Left lung (tissue), 10 donors: Measurements from ENCODE around the gene HOXC10. TPM values are rescaled to one million over a fixed set of nuclear protein-coding genes. Genes with fewer than 3 reads are reported as not detected.

Experiments
- ATAC-seq: fragments of 200-7000 bp; cut with Tn5 transposase; one replicate; pipeline ENCODE4 v1.9.1; 2020; ENCODE audit warnings: moderate library complexity
- DNase-seq, 4 donors: peaks; one replicate each; pipeline ENCODE4 v3.0.0-alpha.2; 2013 to 2020
- H3K27ac ChIP-seq, 2 donors: fragments of 200-600 bp; sonication (generic) in 1 of 2; one replicate each; pipeline versions ENCODE4 v1.5.0 to v1.8.0; 2020 to 2021
- H3K27me3 ChIP-seq, 2 donors: fragments of 200-600 bp; sonication (generic) in 1 of 2; one replicate each; pipeline versions ENCODE4 v1.5.0 to v1.8.0; 2020 to 2021
- H3K36me3 ChIP-seq, 2 donors: fragments of 200-600 bp; sonication (generic) in 1 of 2; one replicate each; pipeline versions ENCODE4 v1.5.0 to v1.8.0; 2020 to 2021
- H3K4me1 ChIP-seq, 2 donors: fragments of 200-600 bp; one replicate each; pipeline ENCODE4 v1.8.0; 2021
- H3K4me3 ChIP-seq, 2 donors: fragments of 200-600 bp; sonication (generic) in 1 of 2; one replicate each; pipeline versions ENCODE4 v1.5.0 to v1.8.0; 2020 to 2021; ENCODE audit warnings: mild to moderate bottlenecking in 1 of 2
- H3K9me3 ChIP-seq, 2 donors: fragments of 200-600 bp; sonication (generic) in 1 of 2; one replicate each; pipeline versions ENCODE4 v1.5.0 to v1.8.0; 2020 to 2021
- CTCF ChIP-seq, 2 donors: fragments of 200-600 bp; sonication (generic) in 1 of 2; IDR thresholded peaks; one replicate each; pipeline versions ENCODE4 v1.5.0 to v1.8.0; 2021; ENCODE audit warnings: antibody characterized with exemption in 2 of 2
- intact Hi-C, 2 donors: fragments of 100-400 bp; cut with DNase I; formaldehyde crosslinking; loops; one replicate each; pipeline versions ENCODE4 v1.11.2 to v1.14.2; 2022
- polyA plus RNA-seq, 6 donors: library from polyadenylated mRNA; unstranded; fragments of 120-200 nt; gene quantifications; one replicate each; pipeline ENCODE4 v1.2.1, GENCODE V29; 2013; ENCODE audit not compliant: insufficient read length in 6 of 6
- total RNA-seq, 2 donors: library from RNA; stranded (reverse); fragmentation: NEBNext Ultra II Directional; extraction: Animal tissue kit (Norgen Biotek cat#: 25700); gene quantifications; one replicate each; pipeline ENCODE4 v1.2.1, GENCODE V29; 2021
- donor health status: DM: no; HTN: yes; CAD: no.
- donor health status: DM: no; HTN: no; CAD: no.

Gene HOXC10
- total and polyA plus RNA-seq, 8 donors, result 0.15 to 0.52 (median 0.31) TPM; not detected in 3

- intact Hi-C loops, result no loop called here
Observed at GRCh38 chr12:53983568-53983949, 1.4 kb upstream of the HOXC10 start.

GRCh38 chr12:53983950-53984572, 885 bp upstream of the HOXC10 start:
- no peak overlapping the region for H3K27ac ChIP-seq
- no peak for TF ChIP-seq CTCF (IDR thresholded peaks at IDR 0.05)
- ATAC-seq (no peak), DNase-seq (no peak)
- H3K36me3 ChIP-seq, result no peaks in the 10 kb centered on the region
- peaks cover 93 to 100% of the 10 kb centered on the region in 2 donors for H3K27me3 ChIP-seq
- no peak overlapping the region for H3K4me3 ChIP-seq
- no peaks in the 10 kb centered on the region for H3K9me3 ChIP-seq
- intact Hi-C loops, result no loop called here
- H3K4me1 ChIP-seq, result peaks cover 3 to 16% of the 10 kb centered on the region in 2 donors

More at GRCh38 chr12:53983568-53983949, 1.4 kb upstream of the HOXC10 start:
- H3K27ac ChIP-seq, result no peak overlapping the region
- H3K4me3 ChIP-seq, result no peak overlapping the region
- TF ChIP-seq CTCF (IDR thresholded peaks at IDR 0.05), result no peak
- H3K36me3 ChIP-seq, result no peaks in the 10 kb centered on the region
- no peak for ATAC-seq
- no peaks in the 10 kb centered on the region for H3K9me3 ChIP-seq
- no peak for DNase-seq
- peaks cover 93 to 100% of the 10 kb centered on the region in 2 donors for H3K27me3 ChIP-seq
- H3K4me1 ChIP-seq, result peaks cover 3 to 14% of the 10 kb centered on the region in 2 donors

GRCh38 chr12:53985692-53985993, 697 bp downstream of the HOXC10 start:
- no peak for ATAC-seq
- H3K36me3 ChIP-seq, result no peaks in the 10 kb centered on the region
- no peak overlapping the region for H3K27ac ChIP-seq
- H3K9me3 ChIP-seq, result no peaks in the 10 kb centered on the region
- no peak overlapping the region for H3K4me3 ChIP-seq
- intact Hi-C loops, result no loop called here
- no peak for TF ChIP-seq CTCF (IDR thresholded peaks at IDR 0.05)
- DNase-seq, result no peak
- H3K4me1 ChIP-seq, result peaks cover 3 to 20% of the 10 kb centered on the region in 2 donors
- H3K27me3 ChIP-seq, result peaks cover 95 to 100% of the 10 kb centered on the region in 2 donors

GRCh38 chr12:53985994-53986685, 1.2 kb downstream of the HOXC10 start:
- Histone ChIP-seq H3K27ac (no peak overlapping the region), H3K27me3 (peaks cover 95 to 100% of the 10 kb centered on the region in 2 donors), H3K4me3 (no peak overlapping the region), H3K4me1 (peaks cover 3 to 20% of the 10 kb centered on the region in 2 donors), H3K36me3 (no peaks in the 10 kb centered on the region), H3K9me3 (no peaks in the 10 kb centered on the region)
- TF ChIP-seq CTCF (IDR thresholded peaks at IDR 0.05), result no peak
- ATAC-seq, result no peak
- no peak for DNase-seq
- intact Hi-C loops, result no loop called here

- TF ChIP-seq CTCF (IDR thresholded peaks at IDR 0.05), result no peak
- no peaks in the 10 kb centered on the region for H3K9me3 ChIP-seq
- ATAC-seq (no peak), DNase-seq (no peak)
- H3K27ac ChIP-seq, result no peak overlapping the region
- H3K4me1 ChIP-seq, result peaks cover 3 to 20% of the 10 kb centered on the region in 2 donors
- no peaks in the 10 kb centered on the region for H3K36me3 ChIP-seq
- H3K27me3 ChIP-seq, result peaks cover 97 to 100% of the 10 kb centered on the region in 2 donors
- intact Hi-C loops, result no loop called here
- no peak overlapping the region for H3K4me3 ChIP-seq
Observed at GRCh38 chr12:53986686-53987483, 1.9 kb downstream of the HOXC10 start.
